ENCODE measurements around the gene CC2D2B.
"Not testable (repeated sequence)": the region's sequence is repeated elsewhere in the genome, so short reads cannot be mapped to it uniquely, and the experiment has no call there.

CC2D2B gene, protein sequence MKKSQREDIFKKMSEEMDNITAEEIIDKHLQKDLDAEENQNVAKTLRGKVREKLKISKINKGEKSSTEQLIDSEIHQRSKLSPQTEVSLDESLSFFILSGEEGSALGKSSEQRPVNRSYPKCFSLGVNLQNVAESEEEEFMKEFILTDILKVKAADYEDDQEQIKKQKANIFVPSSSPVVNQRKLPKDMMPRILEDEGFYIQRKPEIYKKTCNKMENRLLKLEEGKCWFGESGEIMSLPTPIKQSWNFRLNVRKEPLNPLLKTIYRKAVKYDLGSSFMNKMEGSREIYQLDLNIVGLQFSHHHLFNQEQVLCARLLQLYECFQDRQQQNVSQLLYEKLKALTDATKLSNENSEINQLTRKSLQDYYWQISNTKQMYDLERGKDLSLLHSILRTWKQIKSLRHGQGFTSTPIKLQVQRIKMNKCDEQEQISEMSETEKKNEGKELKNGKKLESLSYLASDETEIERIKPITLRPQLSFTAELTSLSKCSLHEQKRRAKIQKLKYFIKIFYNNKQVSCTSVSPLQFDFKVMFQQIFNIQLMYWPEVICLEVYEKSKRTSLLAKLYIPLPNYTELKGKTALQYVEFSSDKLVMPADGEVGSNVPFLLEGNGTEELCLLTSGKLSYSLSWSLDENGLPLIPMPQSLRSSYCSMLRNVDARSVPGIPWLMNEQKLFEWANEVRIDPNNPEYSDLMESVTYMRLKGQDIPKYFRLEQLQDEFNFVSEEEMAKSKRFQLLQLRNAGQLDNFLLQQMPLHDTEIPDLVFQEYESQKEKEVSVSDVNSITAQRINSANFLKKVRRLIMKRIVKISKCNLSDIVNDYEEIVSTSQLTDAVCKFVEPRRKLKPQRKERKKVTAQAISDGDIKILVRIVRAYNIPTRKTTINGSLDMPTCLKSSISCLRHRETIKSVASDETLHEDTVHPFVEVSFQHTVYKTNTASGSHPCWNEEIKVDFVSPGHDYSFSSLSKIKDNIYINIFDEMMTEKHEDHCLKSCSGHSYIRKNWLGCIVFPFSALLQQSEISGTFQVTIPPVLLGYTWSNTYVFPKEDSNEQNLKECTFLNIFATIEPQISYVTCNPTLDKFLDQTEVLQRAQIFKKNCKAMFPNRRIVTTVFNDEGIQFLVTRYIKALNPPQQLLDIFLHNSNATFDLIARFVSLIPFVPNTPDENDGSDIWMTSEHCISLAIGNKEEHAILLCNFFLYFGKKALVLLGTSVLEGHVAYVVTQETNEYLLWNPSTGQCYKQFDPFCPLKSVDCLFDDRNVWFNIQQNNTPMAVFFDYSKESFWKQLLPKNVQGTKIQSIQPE (N-terminal part only)

GRCh38 chr10:95907456-95908253 is at the start of gene CC2D2B:
TSS of gene CC2D2B (plus strand) at chr10:95907975. CDS start at chr10:95911324, 3,349 bp downstream.
- peak; percentile 32 to 65 (median 48) for DNase-seq (ENCODE audit: low read depth in 3 of 3)

GRCh38 chr10:95860166-95860940 is 47.4 kb upstream of the CC2D2B start:
- no peak for DNase-seq (ENCODE audit: low read depth in 3 of 3)

GRCh38 chr10:95861386-95861785 is 46.4 kb upstream of the CC2D2B start:
- no peak for DNase-seq (ENCODE audit: low read depth in 3 of 3)

GRCh38 chr10:95864906-95865813 is 42.6 kb upstream of the CC2D2B start:
- peak; percentile 4 to 19 (median 6) for DNase-seq (ENCODE audit: low read depth in 3 of 3)

DNA sequence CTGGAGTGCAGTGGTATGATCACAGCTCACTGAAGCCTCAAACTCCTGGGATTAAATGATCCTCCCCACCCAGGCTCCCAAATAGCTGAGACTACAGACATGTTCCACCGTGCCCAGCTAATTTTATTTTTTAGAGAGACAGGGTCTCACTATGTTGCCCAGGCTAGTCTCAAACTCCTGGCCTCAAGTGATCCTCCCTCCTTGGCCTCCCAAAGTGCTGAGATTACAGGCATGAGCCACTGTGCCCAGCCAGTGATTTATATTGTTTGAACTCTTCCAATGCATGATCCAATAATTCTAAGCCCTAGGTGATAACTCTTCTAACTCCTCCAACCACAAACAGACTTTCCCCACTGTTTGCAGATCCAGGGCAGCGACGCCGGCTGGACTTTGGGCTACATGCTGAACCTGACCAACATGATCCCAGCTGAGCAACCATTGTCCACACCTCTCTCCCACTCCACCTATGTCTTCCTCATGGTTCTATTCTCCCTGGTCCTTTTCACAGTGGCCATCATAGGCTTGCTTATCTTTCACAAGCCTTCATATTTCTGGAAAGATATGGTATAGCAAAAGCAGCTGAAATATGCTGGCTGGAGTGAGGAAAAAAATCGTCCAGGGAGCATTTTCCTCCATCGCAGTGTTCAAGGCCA is 41.8 kb upstream of the CC2D2B start:
- DNase-seq (ENCODE audit: low read depth in 3 of 3), result no peak

GRCh38 chr10:95866467-95866842 is 41.3 kb upstream of the CC2D2B start:
- no peak for DNase-seq (ENCODE audit: low read depth in 3 of 3)

- DNase-seq (ENCODE audit: low read depth in 3 of 3), result no peak
Observed at GRCh38 chr10:95867866-95868265, 39.9 kb upstream of the CC2D2B start.

DNA sequence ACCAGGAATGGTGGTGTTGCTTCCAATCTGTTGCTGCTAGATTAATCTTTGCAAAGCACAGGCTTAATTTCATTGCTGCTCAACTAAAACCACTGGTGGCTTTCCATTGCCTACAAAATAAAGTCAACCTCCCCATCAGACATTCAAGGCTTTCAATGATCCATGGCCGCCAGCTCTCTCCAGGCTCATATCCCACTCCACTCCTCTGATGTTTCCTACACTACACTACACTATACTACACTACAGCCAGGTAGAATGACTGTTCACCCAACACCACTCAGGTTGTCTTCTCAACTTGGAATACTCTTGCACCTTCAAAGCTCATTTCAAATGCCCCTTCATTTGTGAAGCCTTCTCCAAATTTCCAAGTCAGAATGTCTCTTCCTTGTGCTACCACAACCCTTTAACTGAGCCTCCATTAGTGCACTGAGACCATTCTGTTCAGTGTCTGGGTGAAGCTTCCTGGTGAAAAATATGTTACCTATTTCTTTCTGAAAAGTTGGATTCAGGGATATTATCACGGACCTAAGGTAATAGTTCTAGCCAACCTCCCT is 35.5 kb upstream of the CC2D2B start:
- no peak for DNase-seq (ENCODE audit: low read depth in 3 of 3)

DNA sequence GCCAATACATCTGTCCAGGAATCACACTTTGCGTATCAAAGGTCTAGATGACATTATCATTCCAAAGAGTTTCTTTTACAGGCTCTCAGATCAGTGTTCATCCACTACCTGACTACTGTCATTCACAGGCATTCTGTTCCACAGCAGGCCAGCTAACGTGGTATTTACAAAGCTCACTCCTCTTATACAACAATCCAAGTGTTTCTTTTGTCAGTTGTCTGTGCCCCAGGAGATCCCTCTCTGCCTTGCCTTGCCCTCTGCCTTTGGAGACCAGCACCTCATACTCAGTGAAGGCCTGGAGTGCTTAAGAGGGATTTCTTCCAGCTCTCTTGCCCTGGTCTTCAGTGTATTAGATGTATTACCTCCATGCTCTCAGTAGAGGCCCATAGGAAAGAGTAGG is 34.6 kb upstream of the CC2D2B start:
- DNase-seq (ENCODE audit: low read depth in 3 of 3), result no peak

GRCh38 chr10:95873651-95874050 is 34.1 kb upstream of the CC2D2B start:
- DNase-seq (ENCODE audit: low read depth in 3 of 3), result no peak

- DNase-seq (ENCODE audit: low read depth in 3 of 3), result not testable (repeated sequence)
Observed at GRCh38 chr10:95874783-95875182, 33.0 kb upstream of the CC2D2B start.

GRCh38 chr10:95876756-95877155 is 31.0 kb upstream of the CC2D2B start:
- DNase-seq (ENCODE audit: low read depth in 3 of 3), result no peak

DNA sequence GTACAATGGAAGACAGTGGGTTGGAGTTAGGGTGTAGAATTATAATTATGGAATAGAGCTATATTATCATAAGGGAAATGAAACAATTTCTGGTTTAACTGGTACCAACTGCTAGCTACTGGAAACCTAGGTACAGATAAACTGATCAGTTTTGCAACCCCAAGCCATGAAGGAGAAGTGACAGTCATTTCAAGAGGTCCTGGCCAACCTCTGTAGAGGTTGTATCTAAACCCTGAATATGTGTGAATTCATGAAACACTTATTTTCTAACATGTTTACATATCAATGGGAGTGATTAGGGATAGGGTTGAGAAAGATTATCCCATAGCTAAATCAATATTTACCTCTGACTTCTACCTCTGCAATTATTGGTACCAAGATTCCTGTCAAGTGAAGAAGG is 29.9 kb upstream of the CC2D2B start:
- no peak for DNase-seq (ENCODE audit: low read depth in 3 of 3)

GRCh38 chr10:95880704-95881103 is 27.1 kb upstream of the CC2D2B start:
- DNase-seq (ENCODE audit: low read depth in 3 of 3), result no peak

- no peak for DNase-seq (ENCODE audit: low read depth in 3 of 3)
Observed at GRCh38 chr10:95881316-95881715, 26.5 kb upstream of the CC2D2B start.

DNA sequence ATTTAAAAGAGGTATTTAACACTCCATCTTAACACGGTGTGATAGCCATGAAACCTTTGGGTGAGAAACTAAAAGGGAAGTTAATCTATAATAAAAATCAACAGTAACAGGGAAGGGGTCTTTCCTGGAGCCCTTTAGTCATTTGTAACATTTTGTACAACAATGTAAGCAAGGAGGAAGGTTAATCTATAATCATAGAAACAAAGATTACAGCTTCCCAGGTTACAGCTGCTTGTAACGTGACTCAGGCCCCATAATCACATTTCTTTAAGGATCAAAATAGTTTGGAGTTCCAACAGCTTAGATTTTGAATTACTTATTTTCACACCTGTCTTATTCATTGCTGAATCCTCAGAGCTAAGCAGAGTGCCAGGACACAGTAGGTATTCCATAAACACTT is 17.9 kb upstream of the CC2D2B start:
- no peak for DNase-seq (ENCODE audit: low read depth in 3 of 3)

DNA sequence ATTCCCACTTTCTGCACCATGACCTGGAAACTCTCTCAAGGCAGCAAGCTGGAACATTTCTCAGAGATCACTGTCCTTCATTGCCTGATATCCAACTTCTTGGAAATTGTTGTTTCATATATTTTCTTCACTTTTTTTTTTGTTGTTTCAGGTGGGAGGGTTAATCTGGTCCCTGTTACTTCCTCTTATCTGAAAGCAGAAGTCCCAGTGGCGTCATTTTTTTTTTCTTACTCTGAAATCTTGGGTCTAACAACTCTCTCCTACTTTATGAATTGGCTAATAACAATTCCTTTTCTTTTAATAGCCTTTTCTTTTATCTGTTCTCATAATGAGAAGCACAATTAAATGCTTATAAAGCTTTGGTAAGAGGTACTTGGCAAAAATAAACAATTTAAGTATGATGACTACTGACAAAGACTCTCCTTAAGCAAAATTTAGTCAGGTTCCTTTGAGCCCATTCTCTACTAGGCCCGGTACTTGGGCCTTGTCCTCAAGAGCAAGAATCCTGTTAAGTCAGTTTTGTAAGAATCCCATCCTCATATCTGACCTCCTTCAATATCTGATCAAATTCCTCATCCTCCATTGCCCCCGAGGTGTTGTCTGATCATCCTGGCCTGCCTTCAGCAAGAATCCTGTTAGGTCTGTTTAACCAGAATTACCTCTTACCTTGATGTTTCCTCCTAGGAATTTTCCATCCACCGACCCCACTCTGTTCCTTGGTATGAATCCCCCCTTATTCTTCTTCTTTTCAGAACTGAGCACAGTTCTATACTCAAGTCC is 11.5 kb upstream of the CC2D2B start:
- DNase-seq (ENCODE audit: low read depth in 3 of 3), result no peak

Measured in stimulated activated CD4-positive, alpha-beta T cell treated with anti-CD3 and anti-CD28 coated beads, TNF-alpha, amount 100 ng/mL, for 48 hours (primary cell).